Ectodermal cell (in vitro differentiated cells): ENCODE data around the gene ENTPD3.

Experiments
- H3K27ac ChIP-seq: 2 replicates; pipeline ENCODE4 v1.7.0; 2013; ENCODE audit warnings: mild to moderate bottlenecking, low read depth, low read length; ENCODE audit not compliant: insufficient read depth, poor library complexity, severe bottlenecking
- H3K27me3 ChIP-seq: 2 replicates; pipeline ENCODE4 v1.7.0; 2013; ENCODE audit warnings: mild to moderate bottlenecking, low read length; ENCODE audit not compliant: insufficient read depth, control insufficient read depth, poor library complexity, severe bottlenecking
- H3K36me3 ChIP-seq: one replicate; pipeline ENCODE4 v1.7.0; 2013; ENCODE audit warnings: low read length; ENCODE audit not compliant: control insufficient read depth, insufficient read depth
- H3K4me1 ChIP-seq: one replicate; pipeline ENCODE4 v1.7.0; 2013; ENCODE audit warnings: low read length; ENCODE audit not compliant: control insufficient read depth, insufficient read depth
- H3K4me3 ChIP-seq: 2 replicates; pipeline ENCODE4 v1.7.0; 2013; ENCODE audit warnings: low read depth, low read length, control low read depth; ENCODE audit not compliant: insufficient read depth
- H3K9me3 ChIP-seq: 2 replicates; pipeline ENCODE4 v1.7.0; 2013; ENCODE audit warnings: mild to moderate bottlenecking, low read length, moderate library complexity; ENCODE audit not compliant: control insufficient read depth
- WGBS, 2 experiments: methylation state at CpG; one replicate each; pipeline ENCODE4 v1.1.7; 2013; ENCODE audit warnings: missing lambda C conversion rate in 2 of 2; 5-methylcytosine and 5-hydroxymethylcytosine counted together

The ENTPD3 gene

DNA sequence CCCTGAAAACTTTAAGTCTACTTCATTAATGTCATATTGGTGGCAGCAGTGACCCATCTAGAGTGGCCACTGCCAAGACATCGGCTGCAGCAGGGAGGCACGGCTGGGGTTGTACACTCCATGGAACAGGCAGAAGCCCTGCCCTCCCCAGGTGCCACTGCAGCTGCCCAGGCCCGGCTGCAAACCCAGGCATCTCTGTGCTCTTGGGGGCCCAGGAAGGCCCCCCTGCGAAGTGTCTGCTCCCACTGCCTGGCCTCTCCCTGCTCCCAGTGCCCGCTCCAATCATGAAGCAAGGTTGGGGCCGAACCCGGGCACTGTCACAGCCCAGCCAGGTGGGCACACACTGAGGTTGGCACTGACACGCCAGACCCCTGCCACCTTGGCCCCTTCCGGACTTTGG is 58.1 kb downstream of the ENTPD3 start:
- Histone ChIP-seq H3K4me1 (no peaks in the 10 kb centered on the region), H3K9me3 (no peaks in the 10 kb centered on the region), H3K27ac (no peak overlapping the region), H3K4me3 (no peak overlapping the region), H3K36me3 (no peaks in the 10 kb centered on the region), H3K27me3 (no peaks in the 10 kb centered on the region)
- WGBS, 2 experiments = 93 to 97% methylated on average over 9 of the region's 9 CpGs

DNA sequence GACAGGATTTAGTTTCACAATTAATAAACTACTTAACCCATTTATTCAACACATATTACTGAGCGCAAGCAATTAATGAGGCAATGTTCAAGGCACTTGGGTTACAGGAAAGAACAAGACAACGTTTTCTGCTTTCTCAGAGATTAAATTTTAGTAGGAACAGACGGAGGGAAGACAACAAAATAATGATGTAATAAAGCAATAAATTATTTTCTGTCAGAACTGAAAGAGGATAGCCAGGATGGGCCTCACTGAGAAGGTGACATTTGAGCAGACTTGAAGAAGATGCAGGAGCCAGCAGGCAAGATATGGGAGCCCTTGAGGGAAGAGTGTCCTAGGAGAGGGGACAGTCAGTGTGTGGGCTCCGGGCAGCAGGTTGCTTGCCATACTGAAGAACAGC is 58.9 kb downstream of the ENTPD3 start:
- Histone ChIP-seq H3K27ac (no peak overlapping the region), H3K4me1 (no peaks in the 10 kb centered on the region), H3K36me3 (no peaks in the 10 kb centered on the region), H3K9me3 (no peaks in the 10 kb centered on the region), H3K4me3 (no peak overlapping the region), H3K27me3 (no peaks in the 10 kb centered on the region)
- 82 to 90% methylated on average over 4 of the region's 4 CpGs for WGBS, 2 experiments

DNA sequence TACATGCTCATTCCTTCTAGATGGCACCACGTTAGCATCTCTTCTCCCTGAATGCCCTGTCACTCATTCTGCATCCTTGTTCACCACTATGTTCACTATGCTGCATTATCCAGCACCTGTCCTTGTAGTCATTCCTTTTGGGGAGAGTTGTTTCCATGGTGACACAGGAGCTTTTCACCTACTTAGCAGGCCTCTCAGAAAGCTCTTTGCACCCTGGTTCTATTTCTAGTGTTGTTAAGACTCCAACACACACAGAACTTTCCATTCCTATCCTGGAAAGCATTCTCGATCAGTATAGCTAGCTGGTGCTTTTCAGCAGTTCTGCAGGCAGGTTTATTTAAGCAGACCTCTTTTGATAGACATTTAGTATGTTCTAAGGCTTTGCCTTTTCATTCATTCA is 63.5 kb downstream of the ENTPD3 start:
- Histone ChIP-seq H3K4me3 (no peak overlapping the region), H3K4me1 (peaks cover 12% of the 10 kb centered on the region), H3K9me3 (no peaks in the 10 kb centered on the region), H3K27ac (no peak overlapping the region), H3K27me3 (no peaks in the 10 kb centered on the region), H3K36me3 (no peaks in the 10 kb centered on the region)
- WGBS, 2 experiments = 88 to 91% methylated on average over 2 of the region's 2 CpGs

DNA sequence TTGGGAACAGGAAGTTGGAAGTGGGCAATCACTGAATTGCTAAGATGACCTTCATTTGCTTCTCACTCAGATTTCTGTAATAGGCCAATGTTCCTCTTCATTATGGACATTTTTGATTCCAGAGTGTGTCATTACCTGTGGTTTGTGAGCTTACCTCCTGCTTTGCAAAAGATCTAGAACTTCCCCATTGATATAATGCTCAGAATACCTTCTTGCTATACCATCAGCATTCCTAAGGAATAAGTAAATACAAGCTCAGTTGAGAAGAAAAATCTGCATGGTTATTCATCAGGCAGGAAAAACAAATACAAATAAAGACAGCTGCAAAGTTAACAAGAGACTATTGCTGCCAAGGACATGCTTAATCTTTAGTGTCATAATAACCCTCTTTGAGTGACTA is 64.6 kb downstream of the ENTPD3 start:
- Histone ChIP-seq H3K27ac (no peak overlapping the region), H3K4me3 (no peak overlapping the region)

DNA sequence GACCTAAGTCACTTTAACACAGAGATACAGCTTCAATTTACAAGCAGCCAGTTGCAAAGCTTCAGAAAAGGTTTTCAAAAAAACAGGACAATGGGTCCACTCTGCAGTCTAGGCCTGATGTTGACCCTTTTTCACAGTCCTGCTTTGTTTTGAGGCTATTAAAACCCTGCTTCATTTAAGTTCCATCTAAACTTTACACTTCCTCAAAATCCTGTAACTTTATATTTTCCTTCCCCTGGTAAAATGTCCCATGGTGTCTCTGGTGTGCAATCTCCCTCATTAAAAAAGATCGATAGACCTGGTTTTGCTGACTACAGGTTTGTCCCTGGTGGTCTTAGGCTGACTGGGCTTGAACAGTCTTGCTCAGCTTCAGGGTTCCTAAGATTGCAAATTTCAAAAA is 65.1 kb downstream of the ENTPD3 start:
- H3K27me3 ChIP-seq = no peaks in the 10 kb centered on the region
- H3K27ac ChIP-seq = no peak overlapping the region
- no peaks in the 10 kb centered on the region for H3K36me3 ChIP-seq
- peaks cover 12% of the 10 kb centered on the region for H3K4me1 ChIP-seq
- H3K9me3 ChIP-seq = no peaks in the 10 kb centered on the region
- 97 to 100% methylated on average over 1 of the region's 1 CpG for WGBS, 2 experiments
- H3K4me3 ChIP-seq = peak overlapping the region; percentile 82

More for the DNA sequence above, 64.6 kb downstream of the ENTPD3 start:
- no peaks in the 10 kb centered on the region for H3K27me3 ChIP-seq
- peaks cover 12% of the 10 kb centered on the region for H3K4me1 ChIP-seq
- no peaks in the 10 kb centered on the region for H3K36me3 ChIP-seq
- no peaks in the 10 kb centered on the region for H3K9me3 ChIP-seq

DNA sequence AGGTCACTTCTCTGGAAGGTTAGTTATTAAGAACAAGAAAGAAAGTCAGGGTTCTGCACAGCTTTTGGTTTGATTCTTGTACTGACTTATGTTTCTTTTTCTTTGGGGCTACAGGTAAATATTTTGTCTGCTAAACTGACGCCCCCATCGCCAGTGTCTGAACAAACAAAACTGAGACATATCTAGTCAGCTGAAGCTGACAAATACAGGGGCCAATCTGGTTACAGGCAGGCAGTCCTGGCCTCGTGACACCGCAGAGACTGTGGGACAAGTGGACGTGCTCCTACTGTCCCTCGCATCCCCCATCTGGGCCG is 65.5 kb downstream of the ENTPD3 start:
- no peaks in the 10 kb centered on the region for H3K36me3 ChIP-seq
- H3K9me3 ChIP-seq = no peaks in the 10 kb centered on the region
- H3K27me3 ChIP-seq = no peaks in the 10 kb centered on the region
- WGBS, 2 experiments = 11 to 17% methylated on average over 7 of the region's 7 CpGs
- peaks cover 12% of the 10 kb centered on the region for H3K4me1 ChIP-seq
- peak overlapping the region; percentile 90 for H3K27ac ChIP-seq
- peak overlapping the region; percentile 82 for H3K4me3 ChIP-seq

DNA sequence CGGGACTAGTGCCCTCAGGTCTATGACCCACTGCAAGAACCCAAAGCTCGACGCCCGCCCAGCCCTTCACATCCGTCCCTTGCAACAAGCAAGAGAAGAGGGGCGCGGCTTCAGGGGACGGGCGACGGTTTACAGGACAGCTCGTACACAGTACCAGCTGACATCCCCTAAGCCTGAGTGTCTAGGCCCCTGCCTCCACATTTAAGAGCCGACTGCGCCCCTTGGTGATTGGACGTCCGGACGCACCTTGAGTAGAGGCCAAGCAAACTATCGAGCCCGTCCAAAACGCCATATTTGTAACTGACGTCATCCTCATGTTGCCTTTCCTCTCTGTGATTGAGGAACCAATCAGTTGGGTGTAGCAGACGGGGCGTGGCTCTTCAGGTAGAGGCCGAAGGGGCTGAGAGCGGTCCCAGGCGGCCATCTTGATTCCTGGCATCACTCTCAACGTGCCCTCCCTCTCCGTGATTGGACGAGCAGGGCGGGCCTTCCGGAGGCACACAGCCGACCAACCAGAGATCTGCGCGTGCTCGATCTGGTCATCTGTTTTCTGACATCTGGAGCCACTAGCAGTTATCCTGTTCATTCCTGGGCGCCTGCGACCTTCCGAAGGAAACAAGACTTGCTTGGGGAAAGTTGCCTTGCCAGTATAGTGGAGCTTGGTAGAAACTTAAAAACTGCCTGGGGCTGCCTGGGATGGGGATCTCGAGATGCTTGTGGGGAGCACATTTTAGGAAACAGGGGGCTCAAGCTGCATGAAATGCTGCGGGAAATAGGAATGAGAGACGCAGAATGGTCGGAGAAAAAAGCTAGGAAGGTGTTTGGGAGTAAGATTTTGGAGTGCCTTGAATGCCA is 66.1 kb downstream of the ENTPD3 start:
- H3K27ac ChIP-seq = peak overlapping the region; percentile 90
- WGBS, 2 experiments = 1% methylated on average over 41 of the region's 41 CpGs
- H3K36me3 ChIP-seq = no peaks in the 10 kb centered on the region
- peak overlapping the region; percentile 82 for H3K4me3 ChIP-seq
- peaks cover 14% of the 10 kb centered on the region for H3K4me1 ChIP-seq
- no peaks in the 10 kb centered on the region for H3K9me3 ChIP-seq
- no peaks in the 10 kb centered on the region for H3K27me3 ChIP-seq

DNA sequence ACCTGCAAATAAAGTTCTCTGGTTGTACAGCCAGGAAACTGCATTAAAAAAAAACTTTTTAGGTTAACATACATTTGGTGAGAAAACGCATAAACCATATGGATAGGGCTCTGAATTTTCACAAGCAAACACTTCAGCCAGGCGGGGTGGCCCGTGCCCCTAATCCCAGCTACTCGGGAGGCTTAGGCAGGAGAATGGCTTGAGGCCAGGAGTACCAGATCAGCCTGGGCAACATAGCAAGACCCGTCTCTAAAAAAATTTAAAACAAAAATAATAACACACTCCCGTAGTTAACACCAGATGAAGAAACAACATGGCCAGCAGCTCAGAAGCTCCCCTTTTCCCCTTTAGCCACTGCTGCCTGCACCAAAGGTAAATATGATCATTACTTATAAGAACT is 66.9 kb downstream of the ENTPD3 start:
- Histone ChIP-seq H3K4me1 (peaks cover 20% of the 10 kb centered on the region), H3K27ac (no peak overlapping the region), H3K9me3 (no peaks in the 10 kb centered on the region), H3K36me3 (no peaks in the 10 kb centered on the region), H3K4me3 (peak overlapping the region; percentile 82), H3K27me3 (no peaks in the 10 kb centered on the region)
- WGBS, 2 experiments = 55 to 57% methylated on average over 6 of the region's 6 CpGs

DNA sequence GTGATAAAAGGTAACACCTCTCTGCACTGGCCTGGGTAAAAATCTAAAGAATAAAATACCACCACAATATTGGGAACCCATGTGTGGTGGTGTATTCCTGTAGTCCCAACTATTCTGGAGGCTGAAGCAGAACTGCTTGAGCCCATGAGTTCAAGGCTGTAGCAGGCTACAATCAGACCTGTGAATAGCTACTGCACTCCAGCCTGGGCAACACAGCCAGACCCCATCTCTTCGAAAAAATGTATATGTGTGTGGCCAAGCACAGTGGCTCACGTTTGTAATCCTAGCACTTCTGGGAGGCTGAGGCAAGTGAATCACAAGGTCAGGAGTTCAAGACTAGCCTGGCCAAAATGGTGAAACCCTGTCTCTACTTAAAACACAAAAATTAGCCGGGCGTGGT is 68.3 kb downstream of the ENTPD3 start:
- no peaks in the 10 kb centered on the region for H3K27me3 ChIP-seq
- no peak overlapping the region for H3K27ac ChIP-seq
- H3K36me3 ChIP-seq = peaks cover 7% of the 10 kb centered on the region
- peaks cover 20% of the 10 kb centered on the region for H3K4me1 ChIP-seq
- H3K4me3 ChIP-seq = no peak overlapping the region
- whole genome bisulfite sequencing, 2 experiments = 87 to 90% methylated on average over 4 of the region's 4 CpGs
- no peaks in the 10 kb centered on the region for H3K9me3 ChIP-seq

DNA sequence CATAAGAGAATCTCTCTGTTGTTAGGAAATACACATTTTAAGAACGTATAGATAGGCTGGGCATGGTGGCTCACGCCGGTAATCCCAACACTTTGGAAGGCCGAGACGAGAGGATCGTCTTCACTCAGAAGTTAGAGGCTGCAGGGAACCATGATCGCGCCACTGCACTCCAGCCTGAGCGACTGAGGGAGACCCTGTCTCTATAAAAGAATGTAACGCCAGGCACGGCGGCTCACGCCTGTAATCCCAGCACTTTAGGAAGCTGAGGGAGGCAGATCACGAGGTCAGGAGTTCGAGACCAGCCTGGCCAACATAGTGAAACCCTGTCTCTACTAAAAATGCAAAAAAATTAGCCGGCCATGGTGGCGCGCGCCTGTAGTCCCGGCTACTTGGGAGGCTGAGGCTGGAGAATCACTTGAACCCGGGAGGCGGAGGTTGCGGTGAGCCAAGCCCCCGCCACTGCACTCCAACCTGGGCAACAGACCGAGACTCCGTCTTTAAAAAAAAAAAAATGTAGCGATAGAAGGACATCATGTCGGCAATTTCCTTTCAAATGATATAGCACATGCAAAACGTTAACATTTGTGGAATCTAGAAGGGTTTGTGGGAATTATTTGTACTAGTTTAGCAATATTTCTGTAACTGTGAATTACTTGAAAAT is 69.4 kb downstream of the ENTPD3 start:
- peaks cover 18% of the 10 kb centered on the region for H3K36me3 ChIP-seq
- 70 to 71% methylated on average over 29 of the region's 29 CpGs for WGBS, 2 experiments
- H3K27ac ChIP-seq = no peak overlapping the region
- H3K9me3 ChIP-seq = no peaks in the 10 kb centered on the region
- H3K27me3 ChIP-seq = no peaks in the 10 kb centered on the region
- peaks cover 20% of the 10 kb centered on the region for H3K4me1 ChIP-seq
- H3K4me3 ChIP-seq = peak overlapping the region; percentile 90
